Breast epithelium (tissue), 3 donors: ENCODE results near the gene PRR35.

Source experiments
- CTCF ChIP-seq, 3 donors: fragments of 450-650 bp; IDR thresholded peaks; one replicate each; pipeline ENCODE4 v1.5.1; 2016 to 2017; ENCODE audit warnings: antibody characterized with exemption in 3 of 3, mild to moderate bottlenecking in 3 of 3, moderate library complexity in 3 of 3
- POLR2A ChIP-seq: fragments of 450-650 bp; IDR thresholded peaks from one replicate; pipeline ENCODE4 v1.6.1; 2016; ENCODE audit warnings: antibody characterized with exemption, mild to moderate bottlenecking, moderate library complexity
- POLR2AphosphoS5 ChIP-seq, 3 donors: sonication (generic); formaldehyde crosslinking; IDR thresholded peaks; one replicate each; pipeline ENCODE4 v1.6.1; 2017; ENCODE audit warnings: antibody characterized with exemption in 3 of 3

GRCh38 chr16:515939-516226 lies 44.3 kb upstream of the PRR35 start:
- no peak for TF ChIP-seq POLR2A
- TF ChIP-seq CTCF (IDR thresholded peaks at IDR 0.05): no peak
- TF ChIP-seq POLR2AphosphoS5 (IDR thresholded peaks at IDR 0.05): no peak
